Raji (cell line): ENCODE results near the gene UGT2A1.

Experiments
- POLR2A ChIP-seq: IDR thresholded peaks from 2 replicates; pipeline ENCODE4 v1.6.1; 2011; ENCODE audit warnings: low read depth, low read length, control low read depth; ENCODE audit not compliant: insufficient read depth

The UGT2A1 gene

DNA sequence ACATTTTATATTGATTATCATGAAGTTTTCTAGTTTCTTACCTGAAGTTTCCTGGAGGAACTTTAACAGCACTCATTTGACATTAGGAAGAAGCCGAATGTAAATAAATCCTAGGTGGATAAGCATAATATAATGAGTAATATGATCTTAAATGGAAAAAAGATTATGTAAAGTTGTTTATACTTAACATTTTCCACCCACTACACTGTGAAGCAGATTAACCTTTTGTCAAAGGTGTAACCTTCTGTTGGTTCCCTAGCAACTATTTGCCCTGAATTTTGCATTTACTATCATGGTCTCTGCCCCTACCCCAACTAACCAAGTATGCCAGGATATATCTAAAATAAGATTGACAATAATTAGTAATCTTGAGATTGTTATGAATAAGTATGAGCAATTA is at the start of gene UGT2A1:
Gene UGT2A1 (minus strand): TSS at position 101 of the 400 bp plus-strand sequence. CDS start 5,603 bp downstream, outside the sequence.
- no peak for TF ChIP-seq POLR2A

GRCh38 chr4:69702201-69702600 is 49.2 kb upstream of the UGT2A1 start:
- TF ChIP-seq POLR2A: no peak

DNA sequence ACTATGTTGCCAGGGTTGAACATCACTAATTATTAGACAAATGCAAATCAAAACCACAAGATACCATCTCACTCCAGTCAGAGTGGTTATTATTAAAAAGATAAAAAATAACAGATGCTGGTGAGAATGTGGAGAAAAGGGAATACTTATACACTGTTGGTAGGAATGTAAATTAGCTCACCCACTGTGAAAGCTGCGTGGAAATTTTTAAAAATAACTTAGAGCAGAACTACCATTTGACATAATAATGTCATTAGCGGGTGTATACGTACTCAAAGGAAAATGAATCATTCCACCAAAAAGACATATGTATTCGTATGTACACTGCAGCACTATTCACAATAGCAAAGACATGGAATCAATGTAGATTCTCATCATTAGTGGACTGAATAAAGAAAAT is 48.6 kb upstream of the UGT2A1 start:
- TF ChIP-seq POLR2A: no peak

- no peak for TF ChIP-seq POLR2A
Measured at GRCh38 chr4:69697536-69698242, 44.6 kb upstream of the UGT2A1 start.

DNA sequence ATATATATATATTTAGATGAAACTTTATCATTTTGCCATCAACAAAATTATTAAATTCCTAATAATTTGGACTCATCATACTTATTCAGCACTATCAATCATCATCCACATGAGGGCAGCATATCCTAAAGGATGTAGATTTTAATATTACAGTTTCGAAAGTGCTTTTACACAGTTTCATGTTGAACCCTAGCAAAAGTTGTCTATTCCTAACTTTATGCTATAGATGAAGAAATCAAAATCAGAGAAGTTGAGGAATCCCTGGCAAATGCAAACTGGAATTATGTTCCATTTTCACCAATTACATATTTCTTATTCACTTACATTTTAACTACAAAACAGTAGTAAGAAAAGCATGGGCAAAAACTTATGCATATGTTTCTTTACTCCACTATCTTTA is 36.6 kb upstream of the UGT2A1 start:
- TF ChIP-seq POLR2A: no peak

GRCh38 chr4:69684804-69685203 is 31.8 kb upstream of the UGT2A1 start:
- TF ChIP-seq POLR2A: no peak

GRCh38 chr4:69668680-69669079 is 15.6 kb upstream of the UGT2A1 start:
- no peak for TF ChIP-seq POLR2A

- no peak for TF ChIP-seq POLR2A
Measured at GRCh38 chr4:69658133-69658532, 5.1 kb upstream of the UGT2A1 start.

DNA sequence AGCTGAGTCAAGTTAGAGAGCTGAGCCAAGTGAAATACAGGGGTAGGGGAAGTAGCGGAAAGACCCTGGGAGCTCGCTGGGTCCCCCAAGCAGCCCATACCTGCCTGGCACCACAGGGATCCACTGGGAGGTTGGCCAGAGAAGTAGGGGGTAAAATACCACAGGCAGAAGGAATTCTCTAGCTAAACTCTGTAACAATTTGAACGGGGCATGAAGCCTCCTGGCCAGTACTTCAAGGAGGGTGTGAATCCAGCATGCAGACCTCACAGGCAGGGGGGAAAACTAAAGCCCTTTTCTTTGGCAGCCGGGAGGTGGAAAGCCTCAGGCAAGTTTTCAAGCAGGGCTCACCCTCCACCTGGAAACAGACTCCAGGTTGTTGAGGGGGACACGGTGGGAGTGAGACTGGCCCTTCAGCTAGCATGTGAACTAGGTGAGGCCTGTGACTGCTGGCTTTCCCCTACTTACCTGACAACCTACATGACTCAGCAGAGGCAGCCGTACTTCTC is 3.7 kb upstream of the UGT2A1 start:
- TF ChIP-seq POLR2A: no peak

DNA sequence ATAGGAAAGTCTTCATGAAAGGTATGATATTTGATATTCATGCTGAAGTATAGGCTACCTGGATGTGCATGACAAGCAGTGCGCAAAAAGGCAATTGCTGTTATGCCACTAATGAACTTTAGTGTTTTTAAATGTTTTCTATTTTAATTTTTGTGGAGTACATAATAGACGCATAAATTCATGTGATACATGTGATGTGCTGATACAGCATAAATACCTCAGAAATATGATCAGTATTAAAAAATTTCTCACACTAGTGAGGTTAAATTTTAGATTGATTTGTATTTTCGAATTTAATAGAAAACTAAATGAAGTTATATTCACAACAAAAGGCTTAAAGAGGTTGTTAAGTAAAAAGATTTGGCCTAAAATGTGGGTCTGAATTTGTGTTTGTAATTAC is 2.2 kb downstream of the UGT2A1 start:
- TF ChIP-seq POLR2A: no peak

GRCh38 chr4:69649629-69650028 is 3.4 kb downstream of the UGT2A1 start:
- TF ChIP-seq POLR2A: no peak

- no peak for TF ChIP-seq POLR2A
Measured at GRCh38 chr4:69649207-69649606, 3.8 kb downstream of the UGT2A1 start.

- TF ChIP-seq POLR2A: no peak
Measured at GRCh38 chr4:69642961-69643360, 10.1 kb downstream of the UGT2A1 start.

DNA sequence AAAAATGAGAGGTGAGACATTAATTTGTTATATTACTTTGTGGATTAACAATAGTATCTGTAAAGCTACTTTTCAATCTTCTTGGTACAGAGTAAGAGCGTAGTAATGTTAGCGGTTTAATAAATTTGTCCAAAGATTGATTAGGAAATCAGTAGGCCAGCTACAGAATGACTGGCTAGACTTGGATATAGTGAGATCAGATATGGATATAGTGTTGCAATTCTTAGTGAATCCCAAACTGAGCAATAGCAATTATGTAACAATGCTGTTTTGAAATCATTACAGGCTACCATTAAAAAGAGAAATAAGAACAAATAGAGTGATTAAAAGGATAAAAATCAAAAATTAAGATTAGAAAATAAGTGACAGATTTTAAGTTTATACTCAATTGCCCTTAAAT is 12.8 kb downstream of the UGT2A1 start:
- no peak for TF ChIP-seq POLR2A

GRCh38 chr4:69639542-69639941 is 13.5 kb downstream of the UGT2A1 start, which contains the start of gene UGT2A2:
UGT2A2 (minus strand) TSS chr4:69639642; CDS start chr4:69639640, 2 bp downstream.
- TF ChIP-seq POLR2A: no peak

DNA sequence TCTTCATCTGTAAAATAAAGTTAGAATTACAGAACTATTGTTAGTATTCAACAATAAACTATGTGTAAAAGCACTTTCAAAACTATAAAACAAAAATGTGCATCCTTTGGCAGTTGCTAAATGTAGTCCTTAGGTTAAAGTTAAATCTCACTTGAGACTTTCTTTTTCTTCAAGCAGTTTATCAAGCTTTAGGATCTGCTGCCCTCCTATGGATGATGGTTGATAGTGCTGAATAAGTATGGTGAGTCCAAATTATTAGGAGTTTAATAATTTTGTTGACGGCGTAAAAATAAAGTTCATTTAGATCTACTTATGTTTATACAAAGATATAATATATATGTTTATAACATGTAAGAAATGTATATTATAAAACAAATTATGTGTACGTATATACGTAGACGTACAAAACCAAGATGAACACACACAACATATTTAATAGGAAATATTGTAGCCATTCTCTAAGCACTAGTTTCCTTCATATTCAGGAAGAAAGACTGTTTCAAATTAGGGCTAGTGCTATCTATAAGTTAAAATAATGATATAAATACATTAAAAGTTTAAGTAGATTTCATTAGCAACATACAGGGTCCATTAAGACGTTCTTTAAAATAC is 35.9 kb downstream of the UGT2A1 start:
- no peak for TF ChIP-seq POLR2A
